Neural progenitor cell (in vitro differentiated cells): Measurements from ENCODE around the gene APBB2. TPM values are rescaled to one million over a fixed set of nuclear protein-coding genes. Genes with fewer than 3 reads are reported as not detected.

Experiments
- DNase-seq: peaks from one replicate; pipeline ENCODE4 v3.0.0-alpha.2; 2016; ENCODE audit warnings: low spot score
- H2AFZ ChIP-seq: fragments of 200-600 bp; sonication (generic); replicated peaks from 2 replicates; pipeline ENCODE4 v1.6.1; 2016; ENCODE audit warnings: antibody characterized with exemption
- H3F3A ChIP-seq: fragments of 200-600 bp; sonication (generic); 2 replicates; pipeline ENCODE4 v1.6.1; 2016; ENCODE audit warnings: antibody characterized with exemption, low read depth
- H3K27ac ChIP-seq: fragments of 200-600 bp; sonication (generic); 2 replicates; pipeline ENCODE4 v1.5.1; 2016; ENCODE audit warnings: mild to moderate bottlenecking
- H3K27me3 ChIP-seq: fragments of 200-600 bp; sonication (generic); 2 replicates; pipeline ENCODE4 v1.6.1; 2016; ENCODE audit warnings: mild to moderate bottlenecking, moderate library complexity
- H3K36me3 ChIP-seq: fragments of 200-600 bp; sonication (generic); 2 replicates; pipeline ENCODE4 v1.5.1; 2016
- H3K4me1 ChIP-seq: fragments of 200-600 bp; sonication (generic); 2 replicates; pipeline ENCODE4 v1.6.1; 2016; ENCODE audit warnings: mixed run types
- H3K4me2 ChIP-seq: fragments of 200-600 bp; sonication (generic); 2 replicates; pipeline ENCODE4 v1.6.1; 2016
- H3K4me3 ChIP-seq: fragments of 200-600 bp; sonication (generic); 2 replicates; pipeline ENCODE4 v1.5.1; 2016
- H3K79me2 ChIP-seq: fragments of 200-600 bp; sonication (generic); 2 replicates; pipeline ENCODE4 v1.6.1; 2016; ENCODE audit warnings: low read depth
- H3K9ac ChIP-seq: fragments of 200-600 bp; sonication (generic); 2 replicates; pipeline ENCODE4 v1.6.1; 2016
- H3K9me3 ChIP-seq: fragments of 200-600 bp; sonication (generic); 2 replicates; pipeline ENCODE4 v1.5.1; 2016; ENCODE audit warnings: low read depth
- H4K20me1 ChIP-seq: fragments of 200-600 bp; sonication (generic); 2 replicates; pipeline ENCODE4 v1.6.1; 2016; ENCODE audit warnings: low read depth
- H3K27ac Mint-ChIP-seq: 3 replicates; pipeline ENCODE4 v1.8.0; 2021; ENCODE audit warnings: mixed read lengths
- H3K27me3 Mint-ChIP-seq: 2 replicates; pipeline ENCODE4 v1.8.0; 2022; ENCODE audit warnings: low read depth, mild to moderate bottlenecking, inconsistent platforms, moderate library complexity, mixed read lengths; ENCODE audit not compliant: insufficient read depth
- H3K36me3 Mint-ChIP-seq: 3 replicates; pipeline ENCODE4 v1.8.0; 2021; ENCODE audit warnings: mixed read lengths
- H3K4me1 Mint-ChIP-seq: 3 replicates; pipeline ENCODE4 v1.8.0; 2021; ENCODE audit warnings: mixed read lengths
- H3K4me3 Mint-ChIP-seq: 3 replicates; pipeline ENCODE4 v1.8.0; 2021; ENCODE audit warnings: mild to moderate bottlenecking, moderate library complexity, mixed read lengths
- H3K9me3 Mint-ChIP-seq: 3 replicates; pipeline ENCODE4 v1.8.0; 2020; ENCODE audit warnings: mixed read lengths
- EZH2 ChIP-seq: fragments of 200-600 bp; sonication (generic); IDR thresholded peaks from 2 replicates; pipeline ENCODE4 v1.6.1; 2017; ENCODE audit warnings: antibody characterized with exemption, mild to moderate bottlenecking, moderate library complexity
- EZH2phosphoT487 ChIP-seq: fragments of 200-600 bp; sonication (generic); IDR thresholded peaks from 2 replicates; pipeline ENCODE4 v1.6.1; 2017; ENCODE audit warnings: antibody characterized with exemption
- total RNA-seq: library from RNA; depleted of rRNA; stranded (reverse); fragments of >200 nt; gene quantifications from 2 replicates; pipeline ENCODE4 v1.2.3, GENCODE V29; 2015; ENCODE audit warnings: low replicate concordance
- TF ChIP-seq, protein P1 (sequence below): fragments of 200-600 bp; sonication (generic); IDR thresholded peaks from 2 replicates; pipeline ENCODE4 v1.5.1; 2017; ENCODE audit warnings: antibody characterized with exemption, mild to moderate bottlenecking

Gene APBB2
- total RNA-seq, 1 donor from 2014 or later = 83.2 TPM

DNA sequence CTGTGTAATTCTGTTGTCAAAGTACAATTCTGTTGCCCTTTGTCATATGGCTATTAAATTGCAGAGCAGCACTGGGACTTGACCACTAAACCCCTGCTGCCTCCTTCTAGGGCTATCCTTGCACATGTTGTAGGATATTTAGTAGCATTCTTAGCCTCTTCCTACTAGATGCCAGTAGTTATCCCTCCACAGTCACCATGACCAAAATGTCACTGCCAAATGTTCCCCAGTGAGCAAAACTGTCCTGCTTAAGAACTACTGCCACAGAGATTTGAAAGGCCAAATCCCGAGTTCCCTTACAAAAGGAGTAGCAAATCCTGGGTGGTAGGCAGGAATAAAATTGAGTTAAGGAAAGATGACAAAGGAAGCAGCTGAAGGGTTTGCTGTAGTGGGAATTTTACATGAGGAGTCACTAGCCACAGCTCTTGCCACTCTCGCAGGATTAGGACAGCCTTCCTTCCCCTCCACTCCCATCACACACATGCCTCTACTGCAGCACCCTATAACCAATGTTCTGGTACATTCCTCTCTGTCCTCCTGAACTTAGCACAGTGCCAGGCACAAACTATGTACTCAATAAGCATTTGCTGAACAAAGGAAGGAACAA is 8.4 kb downstream of the APBB2 start:
- Mint-ChIP-seq H3K9me3 (peaks cover 4% of the 10 kb centered on the region), H3K36me3 (no peaks in the 10 kb centered on the region), H3K4me3 (no peak overlapping the region), H3K4me1 (peaks cover 2% of the 10 kb centered on the region), H3K27me3 (no peaks in the 10 kb centered on the region), H3K27ac (no peak overlapping the region)
- no peaks in the 10 kb centered on the region for H3K36me3 ChIP-seq
- no peaks in the 10 kb centered on the region for H3F3A ChIP-seq
- no peaks in the 10 kb centered on the region for H3K9me3 ChIP-seq
- H4K20me1 ChIP-seq = no peaks in the 10 kb centered on the region
- no peak overlapping the region for H2AFZ ChIP-seq
- no peak overlapping the region for H3K4me3 ChIP-seq
- H3K27ac ChIP-seq = no peak overlapping the region
- H3K79me2 ChIP-seq = peaks cover 33% of the 10 kb centered on the region
- TF ChIP-seq EZH2 (no peak), EZH2phosphoT487 (no peak)
- TF ChIP-seq, protein P1, sequence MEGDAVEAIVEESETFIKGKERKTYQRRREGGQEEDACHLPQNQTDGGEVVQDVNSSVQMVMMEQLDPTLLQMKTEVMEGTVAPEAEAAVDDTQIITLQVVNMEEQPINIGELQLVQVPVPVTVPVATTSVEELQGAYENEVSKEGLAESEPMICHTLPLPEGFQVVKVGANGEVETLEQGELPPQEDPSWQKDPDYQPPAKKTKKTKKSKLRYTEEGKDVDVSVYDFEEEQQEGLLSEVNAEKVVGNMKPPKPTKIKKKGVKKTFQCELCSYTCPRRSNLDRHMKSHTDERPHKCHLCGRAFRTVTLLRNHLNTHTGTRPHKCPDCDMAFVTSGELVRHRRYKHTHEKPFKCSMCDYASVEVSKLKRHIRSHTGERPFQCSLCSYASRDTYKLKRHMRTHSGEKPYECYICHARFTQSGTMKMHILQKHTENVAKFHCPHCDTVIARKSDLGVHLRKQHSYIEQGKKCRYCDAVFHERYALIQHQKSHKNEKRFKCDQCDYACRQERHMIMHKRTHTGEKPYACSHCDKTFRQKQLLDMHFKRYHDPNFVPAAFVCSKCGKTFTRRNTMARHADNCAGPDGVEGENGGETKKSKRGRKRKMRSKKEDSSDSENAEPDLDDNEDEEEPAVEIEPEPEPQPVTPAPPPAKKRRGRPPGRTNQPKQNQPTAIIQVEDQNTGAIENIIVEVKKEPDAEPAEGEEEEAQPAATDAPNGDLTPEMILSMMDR = no peak
- no peak overlapping the region for H3K9ac ChIP-seq
- no peaks in the 10 kb centered on the region for H3K27me3 ChIP-seq
- no peak overlapping the region for H3K4me2 ChIP-seq
- DNase-seq = no peak
- peaks cover 5% of the 10 kb centered on the region for H3K4me1 ChIP-seq

DNA sequence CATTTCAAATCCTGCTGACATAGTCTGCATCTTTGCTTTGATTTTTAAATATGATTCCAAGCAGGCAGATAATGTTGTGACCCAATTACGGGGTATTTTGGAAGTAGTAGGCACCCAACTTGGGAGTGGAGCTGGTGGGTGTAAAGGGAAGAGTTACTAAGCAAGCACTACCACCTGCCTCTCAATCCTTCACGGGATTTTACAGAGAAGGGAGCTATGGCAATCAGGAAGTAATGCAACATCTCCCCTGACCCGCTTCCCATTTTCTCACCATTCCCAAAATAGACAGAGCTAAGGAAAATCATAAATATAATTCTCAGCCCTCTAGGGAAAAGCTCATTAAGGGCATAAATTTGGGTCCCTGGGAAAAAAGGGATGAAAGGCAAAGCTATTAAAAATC is 9.2 kb downstream of the APBB2 start:
- no peak overlapping the region for H3K4me3 Mint-ChIP-seq
- no peak for DNase-seq
- H3K4me2 ChIP-seq = no peak overlapping the region
- no peaks in the 10 kb centered on the region for H3K27me3 ChIP-seq
- peaks cover 4% of the 10 kb centered on the region for H3K9me3 Mint-ChIP-seq
- no peak overlapping the region for H3K4me3 ChIP-seq
- H3K27ac ChIP-seq = no peak overlapping the region
- no peaks in the 10 kb centered on the region for H3K9me3 ChIP-seq
- H3K4me1 ChIP-seq = peaks cover 5% of the 10 kb centered on the region
- no peaks in the 10 kb centered on the region for H3K36me3 ChIP-seq
- no peak overlapping the region for H3K9ac ChIP-seq
- H3K27me3 Mint-ChIP-seq = no peaks in the 10 kb centered on the region
- H2AFZ ChIP-seq = no peak overlapping the region
- H3F3A ChIP-seq = no peaks in the 10 kb centered on the region
- H4K20me1 ChIP-seq = no peaks in the 10 kb centered on the region
- H3K4me1 Mint-ChIP-seq = peaks cover 2% of the 10 kb centered on the region
- no peak overlapping the region for H3K27ac Mint-ChIP-seq
- TF ChIP-seq, protein P1 = no peak
- TF ChIP-seq EZH2 (no peak), EZH2phosphoT487 (no peak)
- H3K36me3 Mint-ChIP-seq = no peaks in the 10 kb centered on the region
- H3K79me2 ChIP-seq = peaks cover 29% of the 10 kb centered on the region

DNA sequence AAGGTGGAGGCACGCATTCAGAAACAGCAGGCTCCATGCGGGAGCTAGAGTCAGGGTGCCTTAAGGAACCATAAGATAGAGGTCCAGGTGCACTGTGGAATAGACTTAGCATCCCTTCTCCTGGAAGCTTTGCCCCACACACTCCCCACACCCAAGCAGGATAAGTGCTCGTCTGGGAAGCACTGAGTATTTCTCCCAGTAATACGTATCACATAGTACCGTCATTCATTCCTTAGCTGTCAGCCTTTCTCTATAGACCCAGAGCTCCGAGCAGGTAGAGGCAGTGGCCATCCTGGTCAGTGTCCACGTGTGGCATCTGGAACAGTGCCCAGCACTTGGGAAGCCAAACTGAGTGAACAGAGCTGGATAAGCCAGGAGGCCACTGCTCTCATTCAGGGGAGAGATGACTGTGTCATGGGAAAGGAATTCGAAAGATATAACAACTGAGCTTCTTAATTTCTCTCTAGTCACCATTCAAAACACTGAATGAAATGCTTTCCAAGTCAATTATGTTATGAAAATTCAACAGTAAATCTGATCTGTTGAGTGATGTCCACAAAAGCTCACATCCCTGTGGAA is 9.9 kb downstream of the APBB2 start:
- no peak overlapping the region for H3K4me3 Mint-ChIP-seq
- Histone ChIP-seq H3K4me2 (no peak overlapping the region), H3K4me3 (no peak overlapping the region), H3K9ac (no peak overlapping the region), H3K79me2 (peaks cover 30% of the 10 kb centered on the region), H3K9me3 (no peaks in the 10 kb centered on the region), H3F3A (no peaks in the 10 kb centered on the region), H3K27ac (no peak overlapping the region), H2AFZ (no peak overlapping the region), H3K36me3 (no peaks in the 10 kb centered on the region), H4K20me1 (no peaks in the 10 kb centered on the region), H3K27me3 (no peaks in the 10 kb centered on the region), H3K4me1 (peaks cover 5% of the 10 kb centered on the region)
- no peak overlapping the region for H3K27ac Mint-ChIP-seq
- TF ChIP-seq EZH2 = no peak
- TF ChIP-seq EZH2phosphoT487 = no peak
- TF ChIP-seq, protein P1 = no peak
- H3K4me1 Mint-ChIP-seq = peaks cover 2% of the 10 kb centered on the region
- no peaks in the 10 kb centered on the region for H3K27me3 Mint-ChIP-seq
- no peaks in the 10 kb centered on the region for H3K36me3 Mint-ChIP-seq
- DNase-seq = no peak
- peaks cover 4% of the 10 kb centered on the region for H3K9me3 Mint-ChIP-seq
